Embryonic facial prominence (tissue), 1 donor: ENCODE results near the gene WBP4.
A peak's percentile ranks its signal among the peaks of the same experiment; 100 is the strongest.
"Not testable (repeated sequence)": the region's sequence is repeated elsewhere in the genome, so short reads cannot be mapped to it uniquely, and the experiment has no call there.

Source experiments
- DNase-seq: peaks from one replicate; pipeline ENCODE4 v3.0.0-alpha.2; 2016; ENCODE audit errors: extremely low spot score

WBP4 gene

DNA sequence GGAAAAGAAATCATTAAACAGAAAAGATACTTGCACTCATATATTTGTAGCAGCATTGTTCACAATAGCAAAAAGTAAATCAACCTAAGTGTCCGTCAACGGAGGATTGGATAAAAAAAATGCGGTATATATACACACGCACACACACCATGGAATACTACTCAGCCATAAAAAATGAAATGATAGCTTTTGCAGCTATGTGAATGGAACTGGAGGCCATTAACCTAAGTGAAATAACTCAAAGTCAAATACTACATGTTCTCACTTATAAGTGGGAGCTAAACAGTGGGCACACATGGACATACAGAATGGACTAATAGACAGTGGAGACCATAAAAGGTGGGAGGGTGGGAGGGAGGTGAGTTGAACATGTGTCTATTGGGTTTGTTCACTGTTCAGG, 18.4 kb downstream of the WBP4 start:
- DNase-seq = no peak

- no peak for DNase-seq
Observed at GRCh38 chr13:41085961-41086585, 24.8 kb downstream of the WBP4 start.

- DNase-seq = not testable (repeated sequence)
Observed at GRCh38 chr13:41095681-41096080, 34.4 kb downstream of the WBP4 start.

- no peak for DNase-seq
Observed at GRCh38 chr13:41098761-41099160, 37.5 kb downstream of the WBP4 start.

DNA sequence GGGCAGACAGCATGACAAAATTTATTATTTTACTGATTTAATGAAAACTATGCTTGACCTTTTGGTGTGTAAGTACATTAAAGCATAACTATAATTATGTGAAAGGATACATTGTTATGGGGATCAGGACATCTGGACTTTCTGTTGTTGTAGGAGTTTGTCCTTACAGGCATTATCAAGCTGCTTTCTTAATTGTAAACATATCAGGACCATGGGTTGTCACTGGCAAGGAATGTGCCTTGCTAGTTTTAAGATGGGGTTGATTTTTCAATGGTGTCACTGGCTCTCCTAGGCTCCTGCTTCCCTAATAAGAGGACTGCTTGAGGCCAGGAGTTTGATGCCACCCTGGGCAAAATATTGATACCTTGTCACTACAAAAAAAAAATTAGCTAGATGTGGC, 38.7 kb downstream of the WBP4 start:
- no peak for DNase-seq

DNA sequence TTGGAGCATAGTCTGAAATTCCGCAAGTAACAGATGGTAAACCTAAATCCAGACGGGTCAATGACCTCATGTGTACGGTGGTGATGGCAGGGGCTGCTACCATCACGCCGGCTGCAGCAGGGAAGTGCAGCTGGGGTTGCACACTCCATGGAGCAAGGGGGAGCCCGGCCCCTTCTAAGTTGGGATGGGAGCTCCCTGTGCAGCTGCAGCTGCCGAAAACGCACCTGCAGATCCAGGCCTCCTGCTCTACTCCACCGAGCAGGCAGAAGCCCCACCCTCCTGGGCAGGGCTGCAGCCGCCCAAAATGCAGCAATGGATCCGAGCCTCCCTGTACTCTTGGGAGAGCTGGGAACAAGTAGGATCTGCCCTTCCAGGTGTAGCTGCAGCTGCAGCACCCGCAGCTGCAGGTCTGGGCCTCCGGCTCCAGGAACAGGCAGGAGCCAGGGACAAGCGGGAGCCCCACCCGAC, 45.8 kb downstream of the WBP4 start:
- no peak for DNase-seq

DNA sequence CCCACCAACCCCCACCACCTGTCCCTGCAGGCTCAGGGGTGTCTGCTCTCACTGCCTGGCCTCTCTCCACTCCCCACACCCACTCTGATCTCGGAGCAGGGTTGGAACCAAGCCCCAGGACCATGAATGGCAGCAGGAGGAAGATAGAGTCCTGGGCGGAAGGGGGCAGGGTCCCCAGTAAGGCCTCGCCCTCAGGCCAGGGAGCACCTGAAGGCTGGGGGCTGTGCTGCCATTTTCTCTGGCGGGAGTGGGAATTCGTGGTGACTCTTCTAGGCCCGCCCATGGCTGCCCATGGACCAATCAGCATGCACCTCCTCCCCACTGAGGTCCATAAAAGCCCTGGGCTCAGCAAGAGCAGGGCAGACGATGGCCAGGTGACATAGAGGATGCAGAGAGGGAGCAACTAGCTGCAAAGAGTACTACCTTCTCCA, 46.3 kb downstream of the WBP4 start:
- no peak for DNase-seq

GRCh38 chr13:41111454-41111853, 50.1 kb downstream of the WBP4 start:
- no peak for DNase-seq

DNA sequence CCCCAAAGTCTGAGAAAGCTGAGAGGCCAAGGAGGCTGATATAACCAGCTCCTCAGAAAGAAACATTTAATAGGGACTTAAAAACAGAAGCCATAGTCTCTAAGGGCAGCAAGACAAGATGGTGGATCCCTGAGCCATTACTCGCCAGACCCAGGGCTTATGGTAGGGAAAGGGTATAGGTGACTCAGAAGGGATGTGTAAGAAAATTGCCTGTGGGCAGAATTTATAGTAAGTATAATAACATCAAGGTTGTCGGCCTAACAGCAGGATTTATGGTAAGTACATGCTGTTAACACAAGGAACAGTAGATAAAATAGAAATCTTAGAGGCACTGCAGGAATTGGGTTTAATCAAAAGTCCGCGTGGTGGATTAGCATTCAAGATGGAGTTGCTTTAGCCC, 56.6 kb downstream of the WBP4 start:
- DNase-seq = no peak

- no peak for DNase-seq
Observed at GRCh38 chr13:41122838-41123237, 61.5 kb downstream of the WBP4 start.

GRCh38 chr13:41127701-41128100, 66.4 kb downstream of the WBP4 start:
- no peak for DNase-seq

GRCh38 chr13:41130356-41130755, 69.0 kb downstream of the WBP4 start:
- no peak for DNase-seq

GRCh38 chr13:41131189-41131588, 69.9 kb downstream of the WBP4 start:
- DNase-seq = not testable (repeated sequence)

DNA sequence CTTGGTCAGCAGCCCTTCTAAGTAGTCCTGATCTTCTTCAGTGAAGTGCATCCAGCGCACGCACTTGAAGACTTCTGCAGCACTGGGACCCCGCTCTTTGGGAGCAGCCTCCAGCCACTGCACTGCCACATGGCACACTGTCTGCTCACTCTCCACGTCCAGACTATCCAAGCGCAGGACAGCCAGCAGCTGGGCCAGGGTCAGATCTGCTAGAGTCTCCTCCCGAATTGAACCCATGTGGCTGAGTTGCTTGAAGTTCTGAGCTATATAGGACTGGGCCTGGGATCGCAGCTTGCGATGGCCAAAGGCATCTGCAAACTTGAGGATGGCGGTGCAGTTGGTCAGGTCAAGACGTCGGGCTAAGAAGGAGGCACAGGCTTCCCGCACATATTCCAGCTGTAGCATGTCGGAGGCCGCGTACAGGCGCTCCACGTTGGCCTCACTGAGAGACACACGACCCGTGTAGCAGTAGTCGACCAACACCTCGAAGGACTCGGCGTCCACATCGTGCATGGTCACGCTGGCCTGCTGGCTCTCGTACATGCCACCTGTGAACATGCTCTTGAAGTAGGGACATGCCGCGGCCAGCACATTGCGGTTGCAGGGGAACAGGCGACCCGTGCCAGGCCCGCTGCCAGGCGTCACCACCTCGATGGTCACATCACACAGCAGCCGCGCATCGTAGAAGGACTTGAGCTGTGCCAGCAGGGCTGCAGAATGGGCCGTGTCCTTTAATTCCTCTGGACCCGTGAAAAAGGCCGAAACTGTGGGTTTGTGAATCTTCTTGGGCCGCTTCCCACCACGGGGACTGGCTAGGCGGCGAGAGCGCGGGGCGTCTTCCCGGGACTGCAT, 70.6 kb downstream of the WBP4 start:
- DNase-seq = not testable (repeated sequence)

DNA sequence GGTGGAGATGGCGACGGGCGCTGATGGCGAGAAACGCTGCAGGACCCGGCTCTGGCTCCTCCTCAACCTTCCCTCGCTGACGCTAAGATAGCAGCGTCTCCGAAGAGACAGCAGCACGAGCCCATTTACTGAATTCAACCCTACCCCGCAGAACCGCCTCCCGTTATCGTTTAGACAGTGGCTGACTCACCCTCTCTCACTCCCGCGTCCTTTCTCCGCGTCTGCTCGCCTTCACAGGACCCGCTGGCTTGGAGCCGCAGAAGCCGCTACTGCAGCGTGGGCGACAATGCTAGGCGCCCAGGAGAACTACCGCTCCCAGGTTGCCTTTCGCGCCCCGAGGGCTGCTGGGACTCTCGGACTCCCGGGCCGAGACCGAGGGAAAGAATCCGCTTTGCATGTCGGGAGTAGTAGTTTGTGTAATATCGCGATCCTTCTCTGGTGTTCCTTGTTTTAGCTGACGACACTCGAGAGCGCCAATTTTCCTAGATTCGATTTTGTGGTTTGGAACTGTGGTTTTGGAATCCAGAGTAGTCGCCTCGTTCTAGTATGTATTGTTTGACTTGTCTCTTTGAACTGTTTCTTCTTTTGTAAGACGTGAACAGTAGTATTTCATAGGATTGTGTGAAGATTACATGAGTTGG, 71.3 kb downstream of the WBP4 start, which contains the start of gene KBTBD6:
Gene KBTBD6 (minus strand): TSS at position 291 of the 641 bp plus-strand sequence. CDS start 291 bp downstream, outside the sequence.
- DNase-seq = peak; percentile 99
